ENCODE data around the gene ALG1L2.

DNA sequence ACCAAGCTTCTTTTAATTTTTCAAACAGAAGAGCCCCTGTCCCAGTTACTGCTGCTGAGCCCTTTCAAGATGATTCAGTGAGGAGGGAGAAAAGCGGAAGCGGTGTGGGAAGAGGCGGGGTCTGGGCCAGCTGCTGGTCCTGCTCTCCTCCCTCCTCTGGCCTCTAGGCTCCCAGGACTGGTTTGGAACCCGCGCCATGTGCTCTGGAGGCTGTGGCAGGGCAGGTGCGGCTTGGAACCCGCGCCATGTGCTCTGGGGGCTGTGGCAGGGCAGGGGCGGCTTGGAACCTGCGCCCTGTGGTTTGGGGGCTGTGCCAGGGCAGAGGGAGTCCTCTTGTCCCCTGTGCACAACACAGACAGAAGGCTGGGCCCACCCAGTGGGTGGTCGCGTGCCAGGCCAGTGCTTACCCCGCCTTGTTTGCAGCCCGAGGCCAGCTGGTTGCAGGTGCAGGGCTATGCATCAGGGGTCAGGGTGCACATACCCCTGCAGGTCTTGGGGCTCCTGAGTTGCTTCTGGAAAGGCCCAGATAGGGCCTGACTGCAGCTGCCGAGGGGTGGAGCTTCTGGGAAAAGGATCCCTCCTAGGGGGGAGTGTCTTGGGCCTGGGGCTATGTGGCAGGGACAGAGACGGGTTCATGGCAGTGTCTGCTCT is 12.2 kb downstream of the ALG1L2 start:
- TF ChIP-seq POLR2A (IDR thresholded peaks at IDR 0.05) (no peak), POLR2AphosphoS5 (IDR thresholded peaks at IDR 0.05) (no peak)
- TF ChIP-seq, protein P1, sequence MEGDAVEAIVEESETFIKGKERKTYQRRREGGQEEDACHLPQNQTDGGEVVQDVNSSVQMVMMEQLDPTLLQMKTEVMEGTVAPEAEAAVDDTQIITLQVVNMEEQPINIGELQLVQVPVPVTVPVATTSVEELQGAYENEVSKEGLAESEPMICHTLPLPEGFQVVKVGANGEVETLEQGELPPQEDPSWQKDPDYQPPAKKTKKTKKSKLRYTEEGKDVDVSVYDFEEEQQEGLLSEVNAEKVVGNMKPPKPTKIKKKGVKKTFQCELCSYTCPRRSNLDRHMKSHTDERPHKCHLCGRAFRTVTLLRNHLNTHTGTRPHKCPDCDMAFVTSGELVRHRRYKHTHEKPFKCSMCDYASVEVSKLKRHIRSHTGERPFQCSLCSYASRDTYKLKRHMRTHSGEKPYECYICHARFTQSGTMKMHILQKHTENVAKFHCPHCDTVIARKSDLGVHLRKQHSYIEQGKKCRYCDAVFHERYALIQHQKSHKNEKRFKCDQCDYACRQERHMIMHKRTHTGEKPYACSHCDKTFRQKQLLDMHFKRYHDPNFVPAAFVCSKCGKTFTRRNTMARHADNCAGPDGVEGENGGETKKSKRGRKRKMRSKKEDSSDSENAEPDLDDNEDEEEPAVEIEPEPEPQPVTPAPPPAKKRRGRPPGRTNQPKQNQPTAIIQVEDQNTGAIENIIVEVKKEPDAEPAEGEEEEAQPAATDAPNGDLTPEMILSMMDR (IDR thresholded peaks at IDR 0.05) = no peak

Data from sigmoid colon (tissue), 4 donors.